Suppressor macrophage (primary cell): ENCODE results near the gene PLCD4.

Experiments
- DNase-seq, 4 experiments: peaks; one replicate each; pipeline ENCODE4 v3.0.0-alpha.2; 2020 to 2022

PLCD4 gene

GRCh38 chr2:218622606-218623365, 15.1 kb downstream of the PLCD4 start:
- peak; percentile 49 to 61 (median 54) for DNase-seq

DNA sequence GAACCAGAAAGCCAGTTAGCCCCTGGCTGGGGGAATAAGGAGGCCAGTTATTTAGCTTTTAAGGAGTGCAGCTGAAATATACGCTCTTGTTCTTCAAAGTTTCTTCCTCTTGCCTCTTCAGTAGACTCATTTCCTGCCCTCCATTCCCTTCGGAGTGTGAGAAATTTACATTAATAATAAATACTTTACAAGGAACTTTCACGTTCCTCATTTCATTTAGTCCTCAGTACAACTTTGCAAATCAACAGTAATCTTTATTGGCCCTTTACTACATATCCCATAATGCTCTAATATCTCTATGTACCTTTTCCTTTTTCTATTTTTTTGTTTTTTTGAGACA, 15.6 kb downstream of the PLCD4 start:
- DNase-seq, result peak in 2 of 4 experiments; percentile 53 to 63

DNA sequence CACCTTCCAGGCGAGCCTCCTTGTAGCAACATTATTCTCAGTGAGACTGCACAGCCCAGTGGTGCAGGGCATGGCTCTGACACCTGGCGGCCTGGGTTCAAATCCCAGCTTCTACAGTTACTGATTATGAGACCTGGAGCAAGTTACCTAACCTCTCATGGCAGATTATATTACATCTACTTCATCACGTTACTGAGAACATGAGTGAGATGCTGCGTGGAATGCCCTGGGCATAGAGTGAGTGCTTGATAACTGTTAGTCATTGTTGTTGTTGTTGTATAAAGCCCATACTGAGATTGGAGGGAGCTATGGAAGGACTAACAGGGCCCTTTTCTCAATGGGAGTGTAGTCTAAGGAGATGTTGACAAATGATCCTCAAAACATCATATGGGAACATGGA, 18.7 kb downstream of the PLCD4 start:
- DNase-seq, result no peak

GRCh38 chr2:218627939-218628338, 20.2 kb downstream of the PLCD4 start:
- no peak for DNase-seq

DNA sequence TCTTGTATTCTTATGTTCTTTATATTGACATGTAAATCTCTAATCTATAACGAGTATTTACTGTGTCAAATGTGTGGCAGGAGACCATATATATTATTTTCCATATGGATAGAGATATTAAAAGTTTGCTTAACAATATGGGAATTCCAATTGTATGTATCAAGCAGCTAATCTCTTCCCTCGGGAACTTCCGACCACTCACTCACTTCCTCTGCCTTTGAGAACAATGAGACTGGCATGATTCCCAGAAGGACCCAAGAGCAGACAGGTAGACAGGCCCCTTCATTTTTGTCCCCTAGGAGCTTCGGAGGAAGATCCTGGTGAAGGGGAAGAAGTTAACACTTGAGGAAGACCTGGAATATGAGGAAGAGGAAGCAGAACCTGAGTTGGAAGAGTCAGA, 24.1 kb downstream of the PLCD4 start:
- DNase-seq, result no peak

GRCh38 chr2:218635719-218636118, 28.0 kb downstream of the PLCD4 start:
- DNase-seq, result no peak

- DNase-seq, result no peak
Observed at GRCh38 chr2:218638372-218638771, 30.7 kb downstream of the PLCD4 start.

- no peak for DNase-seq
Observed at GRCh38 chr2:218642121-218642656, 34.5 kb downstream of the PLCD4 start.

- no peak for DNase-seq
Observed at GRCh38 chr2:218642786-218643185, 35.1 kb downstream of the PLCD4 start.

GRCh38 chr2:218643751-218644310, 36.1 kb downstream of the PLCD4 start:
- DNase-seq, result no peak

GRCh38 chr2:218644721-218645120, 37.0 kb downstream of the PLCD4 start:
- DNase-seq, result no peak

- no peak for DNase-seq
Observed at GRCh38 chr2:218645126-218645525, 37.4 kb downstream of the PLCD4 start.

- DNase-seq, result peak; percentile 67 to 77 (median 70)
Observed at GRCh38 chr2:218648088-218648786, 40.5 kb downstream of the PLCD4 start.

DNA sequence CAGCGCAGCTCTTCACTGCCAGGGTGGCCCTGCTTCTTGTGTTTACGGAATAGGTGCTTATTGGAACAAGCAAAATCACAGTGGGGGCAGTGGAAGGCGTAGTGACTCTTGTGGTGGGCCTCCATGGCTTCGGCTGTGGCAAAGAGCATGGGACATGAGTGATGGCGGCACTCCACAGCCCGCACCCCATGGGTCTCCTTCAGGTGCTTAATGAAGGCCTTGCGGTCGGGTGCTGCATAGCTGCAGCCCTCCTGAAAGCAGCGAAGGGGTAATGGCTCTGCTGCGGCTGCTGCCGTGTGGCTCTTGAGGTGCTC, 41.0 kb downstream of the PLCD4 start:
- DNase-seq, result no peak

DNA sequence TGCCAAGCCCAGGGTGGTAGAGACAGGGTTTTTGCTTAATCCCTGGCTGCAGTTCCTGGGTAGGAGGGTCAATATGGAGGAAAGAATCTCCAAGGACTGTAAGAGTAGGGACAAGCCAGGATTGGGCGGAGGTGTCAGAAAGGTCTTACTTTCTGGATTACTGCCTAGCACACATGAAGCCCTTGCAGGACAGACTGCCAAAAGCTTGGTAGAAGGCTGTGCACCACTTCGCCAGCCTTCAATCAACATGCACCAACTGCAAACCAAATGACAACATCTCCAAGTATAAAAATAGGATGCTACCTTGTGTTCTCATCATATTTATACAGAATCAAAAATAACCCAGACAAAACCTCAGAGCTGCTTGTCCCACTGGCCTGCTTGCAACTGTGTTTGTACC, 48.1 kb downstream of the PLCD4 start:
- no peak for DNase-seq

- peak; percentile 48 to 69 (median 59) for DNase-seq
Observed at GRCh38 chr2:218658671-218659257, 51.1 kb downstream of the PLCD4 start.

- peak; percentile 88 to 97 (median 94) for DNase-seq
Observed at GRCh38 chr2:218659258-218659987, 51.7 kb downstream of the PLCD4 start, which contains the start of the genes BCS1L and ZNF142. Gene BCS1L (plus strand): TSS chr2:218659683. CDS start chr2:218660988, 1,305 bp downstream. Gene ZNF142 (minus strand): TSS chr2:218659623. CDS start chr2:218656429, 3,194 bp downstream.

DNA sequence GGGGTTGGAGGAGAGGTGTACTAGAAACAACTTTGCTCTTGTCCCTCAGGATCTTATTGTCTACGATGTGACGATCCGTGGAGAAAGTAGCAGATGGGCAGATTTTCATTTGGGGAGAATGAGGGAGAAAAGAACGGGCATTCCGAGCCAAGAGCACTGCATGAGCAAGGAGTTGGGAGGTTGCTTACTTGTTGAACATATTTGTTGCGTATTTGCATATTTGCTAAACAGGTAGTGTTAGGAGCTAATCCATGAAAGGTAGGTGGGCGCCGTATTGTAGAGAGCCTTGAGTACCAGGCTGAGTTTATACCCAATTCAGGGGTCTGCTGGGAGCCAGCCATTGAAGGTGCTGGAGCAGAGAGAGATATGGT, 52.3 kb downstream of the PLCD4 start:
- no peak for DNase-seq

- no peak for DNase-seq
Observed at GRCh38 chr2:218662377-218662776, 54.7 kb downstream of the PLCD4 start.

GRCh38 chr2:218662827-218663226, 55.1 kb downstream of the PLCD4 start:
- no peak for DNase-seq

- no peak for DNase-seq
Observed at GRCh38 chr2:218663901-218664300, 56.2 kb downstream of the PLCD4 start.

- DNase-seq, result no peak
Observed at GRCh38 chr2:218664653-218665052, 57.0 kb downstream of the PLCD4 start.
